Astrocyte (in vitro differentiated cells and primary cell): ENCODE data around the gene PCP2.

ENCODE experiments used
- EZH2 ChIP-seq: IDR thresholded peaks from 2 replicates; pipeline ENCODE4 v1.6.1; 2012; ENCODE audit warnings: mild to moderate bottlenecking, low read length, inconsistent platforms; ENCODE audit not compliant: insufficient read depth
- TF ChIP-seq, protein P1 (sequence below): IDR thresholded peaks from 2 replicates; pipeline ENCODE4 v1.5.1; 2011; ENCODE audit warnings: low read depth, mild to moderate bottlenecking, inconsistent platforms, low read length, moderate library complexity; ENCODE audit not compliant: insufficient read depth

GRCh38 chr19:7600721-7601120 is 32.8 kb downstream of the PCP2 start:
- TF ChIP-seq EZH2, result no peak
- TF ChIP-seq, protein P1, sequence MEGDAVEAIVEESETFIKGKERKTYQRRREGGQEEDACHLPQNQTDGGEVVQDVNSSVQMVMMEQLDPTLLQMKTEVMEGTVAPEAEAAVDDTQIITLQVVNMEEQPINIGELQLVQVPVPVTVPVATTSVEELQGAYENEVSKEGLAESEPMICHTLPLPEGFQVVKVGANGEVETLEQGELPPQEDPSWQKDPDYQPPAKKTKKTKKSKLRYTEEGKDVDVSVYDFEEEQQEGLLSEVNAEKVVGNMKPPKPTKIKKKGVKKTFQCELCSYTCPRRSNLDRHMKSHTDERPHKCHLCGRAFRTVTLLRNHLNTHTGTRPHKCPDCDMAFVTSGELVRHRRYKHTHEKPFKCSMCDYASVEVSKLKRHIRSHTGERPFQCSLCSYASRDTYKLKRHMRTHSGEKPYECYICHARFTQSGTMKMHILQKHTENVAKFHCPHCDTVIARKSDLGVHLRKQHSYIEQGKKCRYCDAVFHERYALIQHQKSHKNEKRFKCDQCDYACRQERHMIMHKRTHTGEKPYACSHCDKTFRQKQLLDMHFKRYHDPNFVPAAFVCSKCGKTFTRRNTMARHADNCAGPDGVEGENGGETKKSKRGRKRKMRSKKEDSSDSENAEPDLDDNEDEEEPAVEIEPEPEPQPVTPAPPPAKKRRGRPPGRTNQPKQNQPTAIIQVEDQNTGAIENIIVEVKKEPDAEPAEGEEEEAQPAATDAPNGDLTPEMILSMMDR, result no peak
